Mucosa of stomach (tissue), 1 donor: Measurements from ENCODE around the gene CGAS.
A peak's percentile ranks its signal among the peaks of the same experiment; 100 is the strongest.

Experiments used
- H3K27me3 ChIP-seq: one replicate; pipeline ENCODE4 v1.7.0; 2013; ENCODE audit warnings: mild to moderate bottlenecking, low read length; ENCODE audit not compliant: control insufficient read depth, insufficient read depth
- H3K36me3 ChIP-seq: one replicate; pipeline ENCODE4 v1.7.0; 2013; ENCODE audit warnings: low read length; ENCODE audit not compliant: control insufficient read depth, insufficient read depth
- H3K4me1 ChIP-seq: one replicate; pipeline ENCODE4 v1.7.0; 2013; ENCODE audit warnings: mild to moderate bottlenecking, low read length; ENCODE audit not compliant: control insufficient read depth, insufficient read depth
- H3K4me3 ChIP-seq: one replicate; pipeline ENCODE4 v1.7.0; 2013; ENCODE audit warnings: low read length
- H3K9ac ChIP-seq: one replicate; pipeline ENCODE4 v1.7.0; 2013; ENCODE audit warnings: mild to moderate bottlenecking, low read length, moderate library complexity
- H3K9me3 ChIP-seq: one replicate; pipeline ENCODE4 v1.7.0; 2013; ENCODE audit warnings: mild to moderate bottlenecking, low read length, moderate library complexity; ENCODE audit not compliant: control insufficient read depth
- donor health status: Pancreatic carcinoma.

The CGAS gene

DNA sequence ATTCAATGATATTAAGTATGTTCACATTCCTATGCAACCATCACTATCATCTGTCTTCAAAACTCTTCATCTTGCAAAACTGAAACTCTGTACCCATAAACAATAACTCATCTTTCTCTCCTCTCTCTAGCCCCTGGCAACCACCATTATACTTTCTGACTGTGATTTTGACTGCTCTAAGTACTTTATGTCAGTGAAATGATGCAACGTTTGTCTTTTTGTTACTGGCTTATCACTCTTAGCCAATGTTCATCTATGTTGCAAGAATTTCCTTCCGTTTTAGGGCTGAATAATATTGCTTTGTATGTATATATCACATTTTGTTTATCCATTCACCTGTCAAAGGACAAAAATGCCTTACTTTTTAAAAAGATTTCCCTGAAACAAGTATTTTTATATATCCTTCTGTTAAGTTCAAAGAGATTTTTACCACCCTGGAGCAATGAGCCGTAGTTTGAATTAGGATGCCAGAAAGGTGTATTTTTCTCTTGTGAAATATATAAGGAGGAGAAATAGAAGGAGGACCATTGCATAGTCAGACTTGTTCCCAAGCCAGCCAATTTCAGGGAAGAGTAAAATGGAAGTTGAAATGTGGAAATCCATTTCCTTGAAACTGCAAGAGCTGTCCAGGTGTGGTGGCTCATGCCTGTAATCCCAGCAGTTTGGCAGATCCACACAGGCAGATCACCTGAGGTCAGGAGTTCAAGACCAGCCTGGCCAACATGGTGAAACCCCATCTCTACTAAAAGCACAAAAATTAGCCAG lies 4.0 kb upstream of the CGAS start:
- Histone ChIP-seq H3K36me3 (no peaks in the 10 kb centered on the region), H3K9me3 (no peaks in the 10 kb centered on the region), H3K4me3 (no peak overlapping the region), H3K4me1 (no peaks in the 10 kb centered on the region), H3K27me3 (no peaks in the 10 kb centered on the region), H3K9ac (no peak overlapping the region)

DNA sequence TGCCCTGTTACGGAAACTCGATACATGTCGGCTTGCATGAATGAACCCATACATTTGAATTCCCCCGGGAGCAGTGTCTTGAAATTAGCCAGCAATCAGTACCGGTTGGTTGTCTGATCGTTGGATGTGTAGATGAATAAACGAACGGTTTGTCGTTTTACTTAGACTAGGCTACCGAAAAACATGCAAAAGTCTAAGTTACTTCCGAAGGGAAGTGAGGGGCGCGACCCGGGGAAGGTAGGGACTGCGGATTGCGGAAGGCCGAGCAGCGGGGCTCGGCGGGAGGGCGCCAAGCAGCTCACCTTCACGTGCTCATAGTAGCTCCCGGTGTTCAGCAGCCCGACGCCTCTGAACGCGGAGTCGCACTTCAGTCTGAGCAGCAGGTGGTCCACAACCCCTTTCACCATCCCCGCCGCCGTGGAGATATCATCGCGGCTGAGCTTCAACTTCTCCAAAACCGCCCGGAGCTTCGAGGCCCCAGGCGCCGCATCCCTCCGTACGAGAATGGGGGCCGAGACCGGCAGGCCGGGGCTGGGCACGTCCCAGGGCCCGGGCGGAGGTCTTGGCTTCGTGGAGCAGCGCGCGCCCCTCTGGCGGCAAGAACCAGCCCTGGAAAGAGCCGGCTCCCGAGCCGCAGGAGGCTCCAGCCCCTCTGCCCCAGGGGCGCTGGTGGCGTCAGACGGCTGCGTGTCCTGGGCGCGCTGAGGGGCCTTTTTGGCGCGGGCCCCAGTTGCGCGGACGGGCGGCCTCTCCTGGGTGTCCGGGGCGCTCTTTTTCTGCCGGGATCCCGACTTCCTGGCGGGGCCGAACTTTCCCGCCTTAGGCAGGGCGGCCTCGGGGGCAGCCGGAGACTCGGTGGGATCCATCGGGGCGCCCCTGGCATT lies 632 bp downstream of the CGAS start:
- Histone ChIP-seq H3K9me3 (no peaks in the 10 kb centered on the region), H3K9ac (peak overlapping the region; percentile 78), H3K27me3 (no peaks in the 10 kb centered on the region), H3K36me3 (no peaks in the 10 kb centered on the region), H3K4me3 (peak overlapping the region; percentile 80), H3K4me1 (no peaks in the 10 kb centered on the region)

DNA sequence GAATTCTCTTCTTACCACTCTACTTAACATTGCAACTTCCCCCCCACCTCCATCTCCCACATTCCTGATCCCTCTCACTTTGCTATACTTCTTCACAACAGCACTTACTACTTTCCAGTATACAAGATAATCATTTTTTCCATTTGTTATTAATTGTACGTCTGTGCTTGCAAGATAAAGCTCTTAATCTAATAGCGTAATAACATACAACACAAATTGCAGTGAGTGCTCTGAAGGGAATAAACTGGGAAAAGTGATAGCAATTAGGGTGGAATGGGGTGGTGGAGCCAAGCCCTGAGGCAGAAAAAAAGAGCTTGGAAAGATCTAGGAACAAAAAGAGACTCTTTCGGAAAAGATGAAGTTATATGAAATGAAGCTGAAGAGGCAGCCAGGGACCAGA lies 8.5 kb downstream of the CGAS start:
- Histone ChIP-seq H3K4me1 (no peaks in the 10 kb centered on the region), H3K9ac (no peak overlapping the region), H3K9me3 (no peaks in the 10 kb centered on the region), H3K4me3 (no peak overlapping the region), H3K27me3 (no peaks in the 10 kb centered on the region), H3K36me3 (no peaks in the 10 kb centered on the region)

DNA sequence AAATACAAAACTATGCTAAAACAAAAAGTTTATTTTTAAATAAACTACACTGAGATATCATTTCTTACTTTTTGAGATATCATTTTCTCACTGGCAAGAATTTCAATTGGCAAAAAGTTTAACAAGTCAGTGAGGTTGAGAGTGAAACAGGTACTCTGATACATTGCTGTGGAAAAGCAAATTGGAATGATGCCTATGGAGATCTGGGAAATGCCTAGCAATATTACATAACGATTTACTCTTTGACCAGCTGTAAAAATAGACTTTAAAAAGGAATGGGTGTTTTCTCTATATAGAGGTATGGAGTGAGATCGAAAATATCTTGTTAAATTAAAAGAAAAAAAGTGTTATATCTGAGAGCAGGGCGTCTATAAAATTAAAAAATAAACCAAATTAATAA lies 16.9 kb downstream of the CGAS start:
- H3K36me3 ChIP-seq, result no peaks in the 10 kb centered on the region
- no peaks in the 10 kb centered on the region for H3K9me3 ChIP-seq
- no peaks in the 10 kb centered on the region for H3K4me1 ChIP-seq
- H3K27me3 ChIP-seq, result no peaks in the 10 kb centered on the region
- H3K4me3 ChIP-seq, result no peak overlapping the region
- H3K9ac ChIP-seq, result no peak overlapping the region

DNA sequence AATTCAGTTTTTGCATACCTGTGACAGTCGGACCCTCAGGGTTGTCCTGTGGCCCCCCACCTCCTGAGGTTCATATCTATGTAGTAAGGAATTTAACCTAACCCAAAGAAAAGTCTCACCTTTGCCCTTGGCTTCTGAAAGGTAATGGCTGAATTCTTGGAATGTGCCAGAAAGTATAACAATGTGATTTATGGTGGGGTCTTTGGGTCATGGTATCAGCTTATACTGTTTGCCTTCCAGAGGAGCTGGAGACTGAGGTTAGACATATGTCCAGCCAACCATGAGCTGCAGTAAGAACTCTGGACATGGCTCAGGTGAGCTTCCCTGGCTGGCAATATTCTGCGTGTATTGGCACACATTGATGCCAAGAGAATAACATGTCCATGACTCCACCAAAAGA lies 30.6 kb downstream of the CGAS start:
- H3K9ac ChIP-seq, result no peak overlapping the region
- no peaks in the 10 kb centered on the region for H3K4me1 ChIP-seq
- H3K36me3 ChIP-seq, result no peaks in the 10 kb centered on the region
- H3K4me3 ChIP-seq, result no peak overlapping the region
- H3K9me3 ChIP-seq, result no peaks in the 10 kb centered on the region
- no peaks in the 10 kb centered on the region for H3K27me3 ChIP-seq

DNA sequence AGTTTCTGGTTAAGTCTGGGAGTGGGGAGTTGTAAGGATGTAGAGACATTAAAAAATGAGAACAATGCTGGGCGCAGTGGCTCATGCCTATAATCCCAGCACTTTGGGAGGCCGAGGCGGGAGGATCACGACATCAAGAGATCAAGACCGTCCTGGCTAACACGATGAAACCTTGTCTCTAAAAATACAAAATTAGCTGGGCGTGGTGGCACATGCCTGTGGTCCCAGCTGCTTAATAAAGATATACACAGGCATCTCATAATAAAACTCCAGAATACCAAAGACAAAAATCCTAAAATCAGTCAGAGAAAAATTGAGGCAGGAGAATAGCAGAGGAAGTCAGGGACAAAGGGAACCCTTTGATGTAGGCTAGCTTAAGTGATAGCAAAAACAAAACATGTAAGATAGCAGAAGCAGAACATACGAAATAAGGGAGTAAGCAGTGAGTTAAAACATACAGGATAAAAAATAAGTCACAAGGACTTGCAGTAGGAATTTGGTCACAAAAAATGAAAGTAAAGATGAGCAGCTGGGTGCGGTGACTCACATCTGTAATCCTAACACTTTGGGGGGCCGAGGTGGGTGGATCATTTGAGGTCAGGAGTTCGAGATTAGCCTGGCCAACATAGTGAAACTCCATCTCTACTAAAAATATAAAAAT lies 33.9 kb downstream of the CGAS start:
- H3K9me3 ChIP-seq, result no peaks in the 10 kb centered on the region
- no peaks in the 10 kb centered on the region for H3K4me1 ChIP-seq
- no peak overlapping the region for H3K4me3 ChIP-seq
- H3K9ac ChIP-seq, result no peak overlapping the region
- H3K36me3 ChIP-seq, result no peaks in the 10 kb centered on the region
- H3K27me3 ChIP-seq, result no peaks in the 10 kb centered on the region

DNA sequence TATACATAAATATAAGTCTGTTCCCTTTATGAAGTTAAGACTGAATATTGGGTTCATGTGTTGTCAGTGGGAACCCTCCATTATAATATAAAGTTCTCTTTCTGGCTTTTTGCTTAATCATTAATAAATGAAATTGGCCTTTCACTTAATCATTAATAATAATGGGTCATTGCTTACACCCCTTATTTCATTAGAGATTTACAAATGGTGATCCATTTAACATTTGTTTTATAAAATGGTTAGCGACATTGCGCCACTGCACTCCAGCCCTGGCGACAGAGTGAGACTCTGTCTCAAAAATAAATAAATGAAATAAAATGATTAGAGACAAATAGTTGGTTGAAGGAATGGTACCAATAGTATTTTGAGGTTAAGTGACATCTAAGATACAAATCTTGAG lies 39.0 kb downstream of the CGAS start:
- H3K9ac ChIP-seq, result no peak overlapping the region
- H3K36me3 ChIP-seq, result no peaks in the 10 kb centered on the region
- no peaks in the 10 kb centered on the region for H3K9me3 ChIP-seq
- no peaks in the 10 kb centered on the region for H3K27me3 ChIP-seq
- H3K4me1 ChIP-seq, result no peaks in the 10 kb centered on the region
- H3K4me3 ChIP-seq, result no peak overlapping the region

DNA sequence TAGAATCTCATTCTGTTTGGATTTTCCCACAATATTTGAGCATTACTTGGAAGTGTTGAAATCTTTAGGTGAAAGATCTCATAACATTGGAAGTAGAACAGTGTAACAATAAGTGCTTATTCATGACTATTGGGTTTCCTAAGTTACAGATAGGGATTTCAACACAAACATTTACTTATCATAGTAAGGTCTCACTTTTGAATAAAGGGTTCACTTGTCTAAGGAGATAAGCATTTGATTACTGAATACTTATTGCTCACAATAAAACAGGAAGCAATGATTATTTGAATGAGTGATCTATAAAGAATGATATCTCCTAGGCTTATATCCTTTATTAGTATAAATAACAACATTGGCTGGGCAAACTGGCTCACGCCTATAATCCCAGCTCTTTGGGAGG lies 42.7 kb downstream of the CGAS start:
- Histone ChIP-seq H3K36me3 (no peaks in the 10 kb centered on the region), H3K9ac (no peak overlapping the region), H3K4me3 (no peak overlapping the region), H3K27me3 (no peaks in the 10 kb centered on the region), H3K4me1 (no peaks in the 10 kb centered on the region), H3K9me3 (no peaks in the 10 kb centered on the region)

DNA sequence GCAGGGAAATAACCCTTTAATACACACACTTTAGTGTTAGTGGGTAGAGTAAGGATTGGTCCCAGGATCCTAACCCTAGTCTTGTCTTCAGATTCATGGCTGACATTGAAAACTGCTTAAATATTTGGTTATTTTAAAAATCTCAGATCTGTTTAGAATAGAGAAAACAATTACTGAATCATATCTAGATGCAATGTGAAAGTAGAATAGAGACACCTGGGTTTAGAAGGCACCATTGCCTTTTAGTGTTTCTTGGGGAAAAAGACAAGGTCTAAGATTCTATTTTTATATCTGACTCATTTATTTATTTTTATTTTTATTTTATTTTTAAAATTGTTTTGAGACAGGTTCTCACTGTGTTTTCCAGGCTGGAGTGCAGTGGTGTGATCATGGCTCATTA lies 51.4 kb downstream of the CGAS start:
- no peaks in the 10 kb centered on the region for H3K9me3 ChIP-seq
- H3K9ac ChIP-seq, result no peak overlapping the region
- no peaks in the 10 kb centered on the region for H3K27me3 ChIP-seq
- H3K4me3 ChIP-seq, result no peak overlapping the region
- H3K4me1 ChIP-seq, result no peaks in the 10 kb centered on the region
- H3K36me3 ChIP-seq, result no peaks in the 10 kb centered on the region

DNA sequence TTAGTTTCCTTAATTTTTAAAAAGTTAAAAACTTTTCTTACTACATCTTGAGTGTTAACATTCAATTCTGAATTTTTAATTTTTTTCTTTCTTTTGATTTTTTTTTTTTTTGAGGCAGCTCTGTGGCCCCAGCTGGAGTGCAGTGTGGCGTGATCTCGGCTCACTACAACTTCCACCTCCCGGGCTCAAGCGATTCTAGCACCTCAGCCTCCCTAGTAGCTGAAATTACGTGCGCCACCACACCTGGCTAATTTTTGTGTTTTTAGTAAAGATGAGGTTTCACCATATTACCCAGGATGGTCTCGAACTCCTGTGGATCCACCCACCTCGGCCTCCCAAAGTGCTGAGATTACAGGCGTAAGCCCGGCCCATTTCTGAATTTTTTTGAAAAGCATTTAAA lies 56.2 kb downstream of the CGAS start:
- Histone ChIP-seq H3K4me1 (no peaks in the 10 kb centered on the region), H3K9me3 (no peaks in the 10 kb centered on the region), H3K27me3 (no peaks in the 10 kb centered on the region), H3K4me3 (no peak overlapping the region), H3K36me3 (no peaks in the 10 kb centered on the region), H3K9ac (no peak overlapping the region)

DNA sequence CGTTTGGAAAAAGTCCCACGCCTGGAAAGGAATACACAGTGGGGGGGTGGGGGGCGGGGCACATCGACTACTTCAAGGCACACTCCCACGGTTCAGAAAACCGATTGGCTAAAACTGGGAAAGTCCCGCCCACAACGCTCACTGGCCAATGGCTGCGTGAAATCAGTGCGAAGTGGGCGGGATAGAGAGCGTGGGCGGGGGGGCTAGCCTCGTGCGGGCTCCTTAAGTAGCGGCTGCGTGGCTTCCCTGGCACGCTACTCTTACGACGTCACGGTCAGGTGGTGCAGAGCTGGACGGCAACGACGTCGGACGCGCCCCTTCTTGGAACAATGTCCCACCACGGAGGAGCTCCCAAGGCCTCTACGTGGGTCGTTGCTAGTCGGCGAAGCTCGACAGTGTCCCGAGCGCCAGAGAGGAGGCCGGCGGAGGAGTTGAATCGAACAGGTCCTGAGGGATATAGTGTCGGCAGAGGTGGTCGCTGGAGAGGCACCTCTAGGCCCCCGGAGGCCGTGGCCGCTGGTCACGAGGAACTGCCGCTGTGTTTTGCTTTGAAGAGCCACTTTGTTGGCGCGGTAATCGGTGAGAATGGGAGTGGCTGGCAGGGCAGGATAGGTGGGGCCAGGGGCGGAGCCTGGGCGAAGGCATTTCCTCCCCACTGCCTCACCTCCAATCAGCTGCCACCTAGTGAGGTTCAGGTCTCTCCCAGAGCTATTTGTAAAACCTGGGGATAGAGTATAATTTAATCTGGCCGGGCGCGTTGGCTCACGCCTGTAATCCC lies 57.3 kb downstream of the CGAS start, which contains the start of gene DDX43:
Gene DDX43, plus strand, starts transcription at position 252 of the 778 bp plus-strand sequence. Its CDS starts 78 bp downstream, at position 330.
- H3K4me1 ChIP-seq, result no peaks in the 10 kb centered on the region
- no peaks in the 10 kb centered on the region for H3K27me3 ChIP-seq
- H3K9ac ChIP-seq, result peak within 1 kb of the TSS; percentile 43
- H3K4me3 ChIP-seq, result no peak within 1 kb of the TSS
- H3K9me3 ChIP-seq, result no peaks in the 10 kb centered on the region
- no peaks in the 10 kb centered on the region for H3K36me3 ChIP-seq
